ENCODE measurements around the gene PIK3C2G. TPM values are rescaled to one million over a fixed set of nuclear protein-coding genes. Genes with fewer than 3 reads are reported as not detected.

PIK3C2G gene
- polyA plus RNA-seq, 2 of the 4 experiments (the other 2 are of a cell fraction): 0.01 TPM; not detected in 1

DNA sequence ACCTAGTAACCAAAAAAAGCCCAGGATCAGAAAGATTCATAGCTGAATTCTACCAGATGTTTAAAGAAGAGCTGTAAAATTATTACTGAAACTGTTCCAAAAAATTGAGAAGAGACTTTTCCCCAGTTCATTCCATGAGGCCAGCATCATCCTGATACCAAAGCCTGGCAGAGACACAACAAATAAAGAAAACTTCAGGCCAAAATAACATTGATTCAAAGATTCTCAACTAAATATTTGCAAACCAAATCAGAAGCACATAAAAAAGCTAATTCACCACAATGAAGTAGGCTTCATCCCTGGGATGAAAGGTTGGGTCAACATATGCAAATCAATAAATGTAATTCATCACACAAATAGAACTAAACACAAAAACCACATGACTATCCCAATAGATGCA lies 325.3 kb downstream of the PIK3C2G start:
- no peak for TF ChIP-seq FOXS1 (CRISPR knock-in tag; IDR thresholded peaks at IDR 0.05)
- no peak for TF ChIP-seq GATA3 (IDR thresholded peaks at IDR 0.05; ENCODE audit: borderline replicate concordance)
- TF ChIP-seq, protein P1, sequence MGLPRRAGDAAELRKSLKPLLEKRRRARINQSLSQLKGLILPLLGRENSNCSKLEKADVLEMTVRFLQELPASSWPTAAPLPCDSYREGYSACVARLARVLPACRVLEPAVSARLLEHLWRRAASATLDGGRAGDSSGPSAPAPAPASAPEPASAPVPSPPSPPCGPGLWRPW (IDR thresholded peaks at IDR 0.05): no peak
- TF ChIP-seq TFCP2L1 (CRISPR knock-in tag; IDR thresholded peaks at IDR 0.05): no peak
- TF ChIP-seq MAFK (IDR thresholded peaks at IDR 0.05; ENCODE audit: partially characterized antibody): no peak
- TF ChIP-seq HOXB13 (CRISPR knock-in tag; IDR thresholded peaks at IDR 0.05; ENCODE audit: low read depth): no peak
- no peak for TF ChIP-seq BHLHE40 (IDR thresholded peaks at IDR 0.05; ENCODE audit: low read depth, low read length)
- TF ChIP-seq RNF2 (IDR thresholded peaks at IDR 0.05; ENCODE audit: borderline replicate concordance, low read depth): no peak
- TF ChIP-seq ZC3H11A (IDR thresholded peaks at IDR 0.05): no peak
- TF ChIP-seq E2F6 (IDR thresholded peaks at IDR 0.05; ENCODE audit: borderline replicate concordance, low read depth): no peak
- TF ChIP-seq ESRRA (IDR thresholded peaks at IDR 0.05; ENCODE audit: borderline replicate concordance, low read length): no peak
- no peak for TF ChIP-seq CBX2 (IDR thresholded peaks at IDR 0.05; ENCODE audit: borderline replicate concordance, low read depth)
- TF ChIP-seq SREBF2 (IDR thresholded peaks at IDR 0.05): no peak
- TF ChIP-seq KDM5A (IDR thresholded peaks at IDR 0.05): no peak
- no peak for TF ChIP-seq TP53 (CRISPR knock-in tag; IDR thresholded peaks at IDR 0.05)
- TF ChIP-seq RAD21 (conservative IDR thresholded peaks at IDR 0.05 in 1 of 2, IDR thresholded peaks at IDR 0.05 in 1 of 2): no peak
- no peak overlapping the region for H3K27ac ChIP-seq
- H3K9me3 ChIP-seq: no peaks in the 10 kb centered on the region
- H3K4me1 ChIP-seq: no peaks in the 10 kb centered on the region
- no peak overlapping the region for H3K4me2 ChIP-seq
- DNase-seq (ENCODE audit: low read depth in 1 of 2, low spot score in 1 of 2) (no peak), ATAC-seq (no peak), FAIRE-seq (no peak)
- ChIA-PET POLR2A (no interaction called here), CTCF (no interaction called here)
- no peak overlapping the region for H3K4me3 ChIP-seq

DNA sequence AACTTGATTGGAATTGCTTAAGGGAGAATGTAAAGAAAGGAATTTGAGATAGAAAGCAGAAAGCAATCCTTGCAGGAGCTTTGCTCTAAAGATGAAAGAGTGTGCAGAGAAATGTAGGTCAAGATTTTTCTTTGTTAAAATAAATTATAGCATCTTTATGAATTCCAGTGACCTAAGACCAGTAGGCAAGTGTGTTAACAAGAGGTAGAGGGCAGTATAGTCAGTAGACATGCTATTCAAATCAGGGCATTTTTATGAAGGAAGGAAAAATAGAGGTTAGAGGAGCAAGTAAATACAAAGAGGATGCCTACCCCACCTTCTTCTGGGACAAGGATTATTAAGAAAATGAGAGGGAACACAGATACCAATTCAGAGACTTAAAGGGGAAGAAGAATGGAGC lies 328.0 kb downstream of the PIK3C2G start:
- POLR2A ChIA-PET: no interaction called here
- no peaks in the 10 kb centered on the region for H3K9me3 ChIP-seq
- no peaks in the 10 kb centered on the region for H3K4me1 ChIP-seq
- ATAC-seq (no peak), FAIRE-seq (no peak), DNase-seq (ENCODE audit: low read depth in 1 of 2, low spot score in 1 of 2) (no peak)
- no peak overlapping the region for H3K4me3 ChIP-seq
- CTCF ChIA-PET: no interaction called here
- TF ChIP-seq FOSB (CRISPR knock-in tag; IDR thresholded peaks at IDR 0.05) (no peak), NPAS2 (CRISPR knock-in tag; IDR thresholded peaks at IDR 0.05; ENCODE audit: borderline replicate concordance) (no peak), CHD2 (IDR thresholded peaks at IDR 0.05; ENCODE audit: low read length, partially characterized antibody) (no peak)
- no peak overlapping the region for H3K4me2 ChIP-seq
- H3K27ac ChIP-seq: no peak overlapping the region

DNA sequence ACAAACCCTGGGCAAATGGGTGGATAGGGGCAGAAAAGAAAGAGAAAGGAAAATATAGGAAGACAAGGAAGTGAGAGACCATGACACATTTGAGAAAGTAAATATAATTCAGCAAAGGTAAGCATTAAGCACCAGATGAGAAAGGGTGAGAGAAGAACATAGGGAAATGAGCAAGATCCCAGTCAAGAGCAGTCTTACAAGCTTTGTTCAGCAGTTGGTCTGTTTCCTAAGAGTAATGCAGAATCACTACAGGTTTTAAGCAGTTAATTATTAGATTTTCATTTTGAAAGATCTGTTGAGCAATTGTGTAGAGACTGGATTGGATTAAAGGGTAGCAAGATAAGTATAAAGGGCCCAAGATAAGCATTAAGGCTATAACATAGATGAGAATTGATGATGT lies 330.2 kb downstream of the PIK3C2G start:
- no peak overlapping the region for H3K27ac ChIP-seq
- no peak overlapping the region for H3K4me3 ChIP-seq
- H3K4me2 ChIP-seq: no peak overlapping the region
- no peaks in the 10 kb centered on the region for H3K9me3 ChIP-seq
- CTCF ChIA-PET: no interaction called here
- no peak for TF ChIP-seq EHMT2 (IDR thresholded peaks at IDR 0.05; ENCODE audit: low read depth)
- no peak for TF ChIP-seq KDM1A (IDR thresholded peaks at IDR 0.05; ENCODE audit: low read depth)
- no peak for TF ChIP-seq BHLHE40 (IDR thresholded peaks at IDR 0.05; ENCODE audit: low read depth, low read length)
- TF ChIP-seq, protein P2, sequence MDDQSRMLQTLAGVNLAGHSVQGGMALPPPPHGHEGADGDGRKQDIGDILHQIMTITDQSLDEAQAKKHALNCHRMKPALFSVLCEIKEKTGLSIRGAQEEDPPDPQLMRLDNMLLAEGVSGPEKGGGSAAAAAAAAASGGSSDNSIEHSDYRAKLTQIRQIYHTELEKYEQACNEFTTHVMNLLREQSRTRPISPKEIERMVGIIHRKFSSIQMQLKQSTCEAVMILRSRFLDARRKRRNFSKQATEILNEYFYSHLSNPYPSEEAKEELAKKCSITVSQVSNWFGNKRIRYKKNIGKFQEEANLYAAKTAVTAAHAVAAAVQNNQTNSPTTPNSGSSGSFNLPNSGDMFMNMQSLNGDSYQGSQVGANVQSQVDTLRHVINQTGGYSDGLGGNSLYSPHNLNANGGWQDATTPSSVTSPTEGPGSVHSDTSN (IDR thresholded peaks at IDR 0.05): no peak
- TF ChIP-seq NR3C1 (IDR thresholded peaks at IDR 0.05): no peak
- no peak for TF ChIP-seq HOXB5 (CRISPR knock-in tag; IDR thresholded peaks at IDR 0.05)
- TF ChIP-seq ZSCAN20 (CRISPR knock-in tag; IDR thresholded peaks at IDR 0.05): no peak
- TF ChIP-seq, protein P3, sequence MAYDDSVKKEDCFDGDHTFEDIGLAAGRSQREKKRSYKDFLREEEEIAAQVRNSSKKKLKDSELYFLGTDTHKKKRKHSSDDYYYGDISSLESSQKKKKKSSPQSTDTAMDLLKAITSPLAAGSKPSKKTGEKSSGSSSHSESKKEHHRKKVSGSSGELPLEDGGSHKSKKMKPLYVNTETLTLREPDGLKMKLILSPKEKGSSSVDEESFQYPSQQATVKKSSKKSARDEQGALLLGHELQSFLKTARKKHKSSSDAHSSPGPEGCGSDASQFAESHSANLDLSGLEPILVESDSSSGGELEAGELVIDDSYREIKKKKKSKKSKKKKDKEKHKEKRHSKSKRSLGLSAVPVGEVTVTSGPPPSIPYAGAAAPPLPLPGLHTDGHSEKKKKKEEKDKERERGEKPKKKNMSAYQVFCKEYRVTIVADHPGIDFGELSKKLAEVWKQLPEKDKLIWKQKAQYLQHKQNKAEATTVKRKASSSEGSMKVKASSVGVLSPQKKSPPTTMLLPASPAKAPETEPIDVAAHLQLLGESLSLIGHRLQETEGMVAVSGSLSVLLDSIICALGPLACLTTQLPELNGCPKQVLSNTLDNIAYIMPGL (CRISPR knock-in tag; IDR thresholded peaks at IDR 0.05; ENCODE audit: borderline replicate concordance): no peak
- TF ChIP-seq JUN (IDR thresholded peaks at IDR 0.05): no peak
- TF ChIP-seq PHF8 (IDR thresholded peaks at IDR 0.05; ENCODE audit: borderline replicate concordance, low read depth): no peak
- no peak for TF ChIP-seq HEYL (CRISPR knock-in tag; IDR thresholded peaks at IDR 0.05)
- TF ChIP-seq FOSB (CRISPR knock-in tag; IDR thresholded peaks at IDR 0.05): no peak
- no peak for TF ChIP-seq FOXS1 (CRISPR knock-in tag; IDR thresholded peaks at IDR 0.05)
- no peak for TF ChIP-seq EP300 (IDR thresholded peaks at IDR 0.05)
- no peak for TF ChIP-seq SMC3 (IDR thresholded peaks at IDR 0.05)
- TF ChIP-seq RCOR1 (IDR thresholded peaks at IDR 0.05; ENCODE audit: low read depth, low read length): no peak
- TF ChIP-seq POLR2A (IDR thresholded peaks at IDR 0.05; ENCODE audit: low read length): no peak
- no peak for TF ChIP-seq GATA3 (IDR thresholded peaks at IDR 0.05; ENCODE audit: borderline replicate concordance)
- no peak for TF ChIP-seq POLR2AphosphoS2 (conservative IDR thresholded peaks at IDR 0.05; ENCODE audit: low read length)
- H3K4me1 ChIP-seq: no peaks in the 10 kb centered on the region
- POLR2A ChIA-PET: no interaction called here
- DNase-seq (ENCODE audit: low read depth in 1 of 2, low spot score in 1 of 2): no peak
- ATAC-seq: no peak
- no peak for FAIRE-seq
